Right cardiac atrium (tissue), 5 donors: Measurements from ENCODE around the gene CD4. TPM values are rescaled to one million over a fixed set of nuclear protein-coding genes. Genes with fewer than 3 reads are reported as not detected.
"Not testable (repeated sequence)": the region's sequence is repeated elsewhere in the genome, so short reads cannot be mapped to it uniquely, and the experiment has no call there.

Experiments used
- ATAC-seq, 2 donors: fragments of 200-7000 bp; cut with Tn5 transposase; one replicate each; pipeline versions ENCODE4 v1.8.0 to v1.9.1; 2020; ENCODE audit warnings: moderate library complexity in 2 of 2, mild to moderate bottlenecking in 1 of 2
- DNase-seq, 3 donors: peaks; one replicate each; pipeline ENCODE4 v3.0.0-alpha.2; 2020
- H3K27ac ChIP-seq: one replicate; pipeline ENCODE4 v1.5.1; 2013; ENCODE audit warnings: mild to moderate bottlenecking, low read length, control low read depth, moderate library complexity
- H3K27me3 ChIP-seq: one replicate; pipeline ENCODE4 v1.6.1; 2013; ENCODE audit not compliant: control insufficient read depth, insufficient read depth
- H3K4me1 ChIP-seq: one replicate; pipeline ENCODE4 v1.6.1; 2013; ENCODE audit warnings: low read length; ENCODE audit not compliant: control insufficient read depth, insufficient read depth
- H3K4me3 ChIP-seq: one replicate; pipeline ENCODE4 v1.5.1; 2013; ENCODE audit warnings: low read length, control low read depth
- H3K9me3 ChIP-seq: one replicate; pipeline ENCODE4 v1.6.1; 2013; ENCODE audit warnings: low read length; ENCODE audit not compliant: control insufficient read depth
- WGBS: extraction: QIAGEN DNeasy Blood & Tissue Kit; methylation state at CpG from one replicate; pipeline ENCODE4 v1.1.7; 2013; 5-methylcytosine and 5-hydroxymethylcytosine counted together
- intact Hi-C, 4 donors: fragments of 100-400 bp; cut with DNase I; formaldehyde crosslinking; loops; one replicate each; pipeline versions ENCODE4 v1.11.0 to v1.14.0; 2022 to 2023
- polyA plus RNA-seq: library from polyadenylated mRNA; stranded (reverse); fragments of 200-250 nt; gene quantifications from one replicate; pipeline ENCODE4 v1.2.3, GENCODE V29; 2013
- total RNA-seq, 4 donors: library from RNA; stranded (reverse); fragmentation: NEBNext Ultra II Directional; extraction: Animal tissue kit (Norgen Biotek cat#: 25700); gene quantifications; one replicate each; pipeline ENCODE4 v1.2.1, GENCODE V29; 2021
- donor health status: healthy with polysubstance abuse.
- donor health status: DM: no; HTN: yes; CAD: no.
- donor health status: DM: no; HTN: no; CAD: no.
- donor health status: DM: no; HTN: yes; CAD: no; lungs with severe emphysema.
- donor health status: DM: yes; HTN: yes; CAD: no.

The CD4 gene
- total and polyA plus RNA-seq, 5 donors, result 2.5 to 15.4 (median 12.8) TPM

- no peaks in the 10 kb centered on the region for H3K9me3 ChIP-seq
- H3K4me3 ChIP-seq, result no peak overlapping the region
- H3K27me3 ChIP-seq, result no peaks in the 10 kb centered on the region
- H3K27ac ChIP-seq, result no peak overlapping the region
- ATAC-seq (no peak), DNase-seq (no peak)
- 93% methylated on average over 11 of the region's 11 CpGs for WGBS
- intact Hi-C loops, result no loop called here
- no peaks in the 10 kb centered on the region for H3K4me1 ChIP-seq
Observed at GRCh38 chr12:6863033-6863432, 73.7 kb downstream of the CD4 start.

- no peak for ATAC-seq
Observed at GRCh38 chr12:6863586-6864321, 74.4 kb downstream of the CD4 start.

GRCh38 chr12:6865307-6865706, 76.0 kb downstream of the CD4 start:
- H3K27ac ChIP-seq, H3K9me3 ChIP-seq, H3K27me3 ChIP-seq, intact Hi-C loops, H3K4me3 ChIP-seq, H3K4me1 ChIP-seq, ATAC-seq: not testable (repeated sequence)
- peak in 1 of 3 donors; percentile 20 for DNase-seq
- 93% methylated on average over 5 of the region's 5 CpGs for WGBS

More at GRCh38 chr12:6863586-6864321, 74.4 kb downstream of the CD4 start:
- Histone ChIP-seq H3K4me1 (no peaks in the 10 kb centered on the region), H3K4me3 (no peak overlapping the region), H3K9me3 (no peaks in the 10 kb centered on the region), H3K27ac (no peak overlapping the region), H3K27me3 (no peaks in the 10 kb centered on the region)
- DNase-seq, result peak in 1 of 3 donors; percentile 50
- WGBS, result 95% methylated on average over 16 of the region's 16 CpGs
- intact Hi-C loops, result no loop called here

GRCh38 chr12:6866163-6866919, 77.0 kb downstream of the CD4 start:
- ATAC-seq (no peak), DNase-seq (peak; percentile 42 to 76 (median 65))
- Histone ChIP-seq H3K4me3 (no peak overlapping the region), H3K27me3 (no peaks in the 10 kb centered on the region), H3K9me3 (no peaks in the 10 kb centered on the region), H3K4me1 (peaks cover 2% of the 10 kb centered on the region), H3K27ac (peak overlapping the region; percentile 88)
- 78% methylated on average over 19 of the region's 19 CpGs for WGBS
- intact Hi-C loops, result no loop called here

- DNase-seq (no peak), ATAC-seq (peak; percentile 8)
- no peaks in the 10 kb centered on the region for H3K27me3 ChIP-seq
- peaks cover 2% of the 10 kb centered on the region for H3K4me1 ChIP-seq
- H3K27ac ChIP-seq, result peak overlapping the region; percentile 88
- peak overlapping the region; percentile 47 for H3K4me3 ChIP-seq
- H3K9me3 ChIP-seq, result no peaks in the 10 kb centered on the region
- WGBS, result 3% methylated on average over 33 of the region's 33 CpGs
- intact Hi-C loops, result no loop called here
Observed at GRCh38 chr12:6866920-6867412, 77.6 kb downstream of the CD4 start.

- peak within 1 kb of the TSS; percentile 60 for H3K4me3 ChIP-seq
- peak within 1 kb of the TSS; percentile 94 for H3K27ac ChIP-seq
- DNase-seq (peak; percentile 88 to 95 (median 94)), ATAC-seq (peak; percentile 84 to 86)
- H3K4me1 ChIP-seq, result peaks cover 2% of the 10 kb centered on the region
- no peaks in the 10 kb centered on the region for H3K9me3 ChIP-seq
- WGBS, result under 1% methylated on average over 86 of the region's 86 CpGs
- intact Hi-C loops, result loop anchor here in 1 of 4 donors (2.0 kb wide), 1 partner anchor 71 kb away; no protein-coding TSS in a partner anchor
- H3K27me3 ChIP-seq, result no peaks in the 10 kb centered on the region
Observed at GRCh38 chr12:6867413-6868210, 78.3 kb downstream of the CD4 start, which contains the start of gene TPI1. TPI1 (plus strand) TSS chr12:6867531; CDS start chr12:6867567, 36 bp downstream.

GRCh38 chr12:6868211-6869048, 79.1 kb downstream of the CD4 start:
- Histone ChIP-seq H3K27ac (peak overlapping the region; percentile 94), H3K4me3 (peak overlapping the region; percentile 60), H3K9me3 (no peaks in the 10 kb centered on the region), H3K27me3 (no peaks in the 10 kb centered on the region), H3K4me1 (peaks cover 2% of the 10 kb centered on the region)
- WGBS, result 9% methylated on average over 22 of the region's 22 CpGs
- no peak for ATAC-seq
- peak in 1 of 3 donors; percentile 42 for DNase-seq
- intact Hi-C loops, result loop anchor here in 1 of 4 donors (2.0 kb wide), 1 partner anchor 70 kb away; no protein-coding TSS in a partner anchor

GRCh38 chr12:6869049-6870021, 80.0 kb downstream of the CD4 start:
- ATAC-seq (no peak), DNase-seq (peak; percentile 67 to 89 (median 83))
- intact Hi-C loops, result loop anchor here in 1 of 4 donors (2.0 kb wide), 1 partner anchor 69 kb away; no protein-coding TSS in a partner anchor
- WGBS, result 29% methylated on average over 12 of the region's 12 CpGs
- Histone ChIP-seq H3K4me1 (peaks cover 2% of the 10 kb centered on the region), H3K4me3 (no peak overlapping the region), H3K27ac (peak overlapping the region; percentile 25), H3K27me3 (no peaks in the 10 kb centered on the region), H3K9me3 (no peaks in the 10 kb centered on the region)

GRCh38 chr12:6870304-6870703, 81.0 kb downstream of the CD4 start:
- H3K4me3 ChIP-seq, ATAC-seq, intact Hi-C loops, DNase-seq, H3K27me3 ChIP-seq, H3K27ac ChIP-seq, H3K4me1 ChIP-seq, H3K9me3 ChIP-seq: not testable (repeated sequence)
- WGBS, result 61% methylated on average over 4 of the region's 4 CpGs
